ENCODE measurements around the gene CSGALNACT2. TPM values are rescaled to one million over a fixed set of nuclear protein-coding genes. Genes with fewer than 3 reads are reported as not detected.

CSGALNACT2 gene
- total and polyA plus RNA-seq, 4 donors: 4.1 to 11.0 (median 6.1) TPM

DNA sequence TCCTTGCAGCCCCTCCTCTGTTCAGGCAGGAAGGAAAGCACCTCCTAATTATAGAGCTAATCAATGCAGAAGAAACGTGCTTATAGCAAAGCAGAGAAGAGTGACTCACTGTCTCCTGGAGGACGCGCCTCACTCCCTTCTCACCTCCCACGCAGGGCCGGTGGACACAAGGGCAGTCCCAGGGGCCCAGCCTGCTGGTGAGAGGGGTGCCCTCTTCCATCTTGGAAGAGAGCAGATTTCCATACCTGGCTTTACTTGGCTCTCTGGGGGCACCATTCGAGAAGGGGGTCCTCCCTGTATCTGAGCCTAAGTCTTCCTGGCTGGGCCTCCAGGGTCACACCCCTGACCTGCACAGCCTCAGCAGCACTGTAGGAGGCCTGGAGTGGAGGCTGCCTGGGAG lies 72.8 kb downstream of the CSGALNACT2 start:
- TF ChIP-seq JUND (IDR thresholded peaks at IDR 0.05): no peak
- no peak for DNase-seq (ENCODE audit: low spot score)
- 76% methylated on average over 6 of the region's 6 CpGs for WGBS

DNA sequence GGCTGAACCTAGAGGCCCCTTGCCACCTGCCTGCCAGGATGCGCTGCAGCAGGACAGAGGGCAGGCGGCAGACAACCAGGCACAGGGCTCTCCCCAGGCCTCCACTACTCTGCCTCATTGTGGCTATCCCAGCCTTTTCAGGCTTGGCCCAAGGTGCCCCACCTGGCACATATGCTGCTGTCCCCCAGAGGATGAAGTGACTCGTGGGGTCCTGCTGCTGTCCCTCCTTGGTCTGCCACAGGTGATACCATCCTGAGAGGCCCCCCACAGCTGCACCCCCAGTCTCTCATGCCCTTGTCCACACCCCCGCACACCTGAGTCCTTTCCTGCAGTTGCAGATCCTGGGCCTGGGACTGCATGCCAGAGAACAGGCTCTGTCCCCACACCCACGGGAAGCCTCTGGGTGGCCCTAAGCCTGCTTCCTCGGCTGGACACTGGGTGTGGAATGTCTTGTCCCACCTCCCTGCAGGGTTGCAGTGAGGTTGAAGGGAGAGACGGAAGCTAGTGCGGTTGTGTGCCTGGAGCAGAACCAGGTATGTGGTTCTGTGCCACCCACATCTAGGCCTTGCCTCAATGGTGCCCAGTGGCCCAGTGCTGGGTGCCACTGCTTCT lies 73.3 kb downstream of the CSGALNACT2 start:
- TF ChIP-seq JUND (IDR thresholded peaks at IDR 0.05) (no peak), RXRA (IDR thresholded peaks at IDR 0.05) (no peak), NR2F2 (IDR thresholded peaks at IDR 0.05) (no peak), FOXA2 (IDR thresholded peaks at IDR 0.05) (no peak), GABPA (IDR thresholded peaks at IDR 0.05 in 1 of 2, conservative IDR thresholded peaks at IDR 0.05 in 1 of 2) (no peak), HNF4G (IDR thresholded peaks at IDR 0.05) (no peak), RAD21 (IDR thresholded peaks at IDR 0.05) (no peak), SP1 (IDR thresholded peaks at IDR 0.05) (no peak), EGR1 (IDR thresholded peaks at IDR 0.05; ENCODE audit: low read depth in 2 of 2) (no peak), FOXA1 (IDR thresholded peaks at IDR 0.05) (no peak), HNF4A (conservative IDR thresholded peaks at IDR 0.05) (no peak), TAF1 (conservative IDR thresholded peaks at IDR 0.05) (no peak), YY1 (IDR thresholded peaks at IDR 0.05) (no peak)
- TF ChIP-seq, protein P1, sequence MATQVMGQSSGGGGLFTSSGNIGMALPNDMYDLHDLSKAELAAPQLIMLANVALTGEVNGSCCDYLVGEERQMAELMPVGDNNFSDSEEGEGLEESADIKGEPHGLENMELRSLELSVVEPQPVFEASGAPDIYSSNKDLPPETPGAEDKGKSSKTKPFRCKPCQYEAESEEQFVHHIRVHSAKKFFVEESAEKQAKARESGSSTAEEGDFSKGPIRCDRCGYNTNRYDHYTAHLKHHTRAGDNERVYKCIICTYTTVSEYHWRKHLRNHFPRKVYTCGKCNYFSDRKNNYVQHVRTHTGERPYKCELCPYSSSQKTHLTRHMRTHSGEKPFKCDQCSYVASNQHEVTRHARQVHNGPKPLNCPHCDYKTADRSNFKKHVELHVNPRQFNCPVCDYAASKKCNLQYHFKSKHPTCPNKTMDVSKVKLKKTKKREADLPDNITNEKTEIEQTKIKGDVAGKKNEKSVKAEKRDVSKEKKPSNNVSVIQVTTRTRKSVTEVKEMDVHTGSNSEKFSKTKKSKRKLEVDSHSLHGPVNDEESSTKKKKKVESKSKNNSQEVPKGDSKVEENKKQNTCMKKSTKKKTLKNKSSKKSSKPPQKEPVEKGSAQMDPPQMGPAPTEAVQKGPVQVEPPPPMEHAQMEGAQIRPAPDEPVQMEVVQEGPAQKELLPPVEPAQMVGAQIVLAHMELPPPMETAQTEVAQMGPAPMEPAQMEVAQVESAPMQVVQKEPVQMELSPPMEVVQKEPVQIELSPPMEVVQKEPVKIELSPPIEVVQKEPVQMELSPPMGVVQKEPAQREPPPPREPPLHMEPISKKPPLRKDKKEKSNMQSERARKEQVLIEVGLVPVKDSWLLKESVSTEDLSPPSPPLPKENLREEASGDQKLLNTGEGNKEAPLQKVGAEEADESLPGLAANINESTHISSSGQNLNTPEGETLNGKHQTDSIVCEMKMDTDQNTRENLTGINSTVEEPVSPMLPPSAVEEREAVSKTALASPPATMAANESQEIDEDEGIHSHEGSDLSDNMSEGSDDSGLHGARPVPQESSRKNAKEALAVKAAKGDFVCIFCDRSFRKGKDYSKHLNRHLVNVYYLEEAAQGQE (IDR thresholded peaks at IDR 0.05): no peak
- TF ChIP-seq, protein P2, sequence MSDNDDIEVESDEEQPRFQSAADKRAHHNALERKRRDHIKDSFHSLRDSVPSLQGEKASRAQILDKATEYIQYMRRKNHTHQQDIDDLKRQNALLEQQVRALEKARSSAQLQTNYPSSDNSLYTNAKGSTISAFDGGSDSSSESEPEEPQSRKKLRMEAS (IDR thresholded peaks at IDR 0.05): no peak
- TF ChIP-seq, protein P3, sequence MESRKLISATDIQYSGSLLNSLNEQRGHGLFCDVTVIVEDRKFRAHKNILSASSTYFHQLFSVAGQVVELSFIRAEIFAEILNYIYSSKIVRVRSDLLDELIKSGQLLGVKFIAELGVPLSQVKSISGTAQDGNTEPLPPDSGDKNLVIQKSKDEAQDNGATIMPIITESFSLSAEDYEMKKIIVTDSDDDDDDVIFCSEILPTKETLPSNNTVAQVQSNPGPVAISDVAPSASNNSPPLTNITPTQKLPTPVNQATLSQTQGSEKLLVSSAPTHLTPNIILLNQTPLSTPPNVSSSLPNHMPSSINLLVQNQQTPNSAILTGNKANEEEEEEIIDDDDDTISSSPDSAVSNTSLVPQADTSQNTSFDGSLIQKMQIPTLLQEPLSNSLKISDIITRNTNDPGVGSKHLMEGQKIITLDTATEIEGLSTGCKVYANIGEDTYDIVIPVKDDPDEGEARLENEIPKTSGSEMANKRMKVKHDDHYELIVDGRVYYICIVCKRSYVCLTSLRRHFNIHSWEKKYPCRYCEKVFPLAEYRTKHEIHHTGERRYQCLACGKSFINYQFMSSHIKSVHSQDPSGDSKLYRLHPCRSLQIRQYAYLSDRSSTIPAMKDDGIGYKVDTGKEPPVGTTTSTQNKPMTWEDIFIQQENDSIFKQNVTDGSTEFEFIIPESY (IDR thresholded peaks at IDR 0.05): no peak
- TF ChIP-seq, protein P4, sequence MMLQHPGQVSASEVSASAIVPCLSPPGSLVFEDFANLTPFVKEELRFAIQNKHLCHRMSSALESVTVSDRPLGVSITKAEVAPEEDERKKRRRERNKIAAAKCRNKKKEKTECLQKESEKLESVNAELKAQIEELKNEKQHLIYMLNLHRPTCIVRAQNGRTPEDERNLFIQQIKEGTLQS (IDR thresholded peaks at IDR 0.05): no peak
- TF ChIP-seq, protein P5, sequence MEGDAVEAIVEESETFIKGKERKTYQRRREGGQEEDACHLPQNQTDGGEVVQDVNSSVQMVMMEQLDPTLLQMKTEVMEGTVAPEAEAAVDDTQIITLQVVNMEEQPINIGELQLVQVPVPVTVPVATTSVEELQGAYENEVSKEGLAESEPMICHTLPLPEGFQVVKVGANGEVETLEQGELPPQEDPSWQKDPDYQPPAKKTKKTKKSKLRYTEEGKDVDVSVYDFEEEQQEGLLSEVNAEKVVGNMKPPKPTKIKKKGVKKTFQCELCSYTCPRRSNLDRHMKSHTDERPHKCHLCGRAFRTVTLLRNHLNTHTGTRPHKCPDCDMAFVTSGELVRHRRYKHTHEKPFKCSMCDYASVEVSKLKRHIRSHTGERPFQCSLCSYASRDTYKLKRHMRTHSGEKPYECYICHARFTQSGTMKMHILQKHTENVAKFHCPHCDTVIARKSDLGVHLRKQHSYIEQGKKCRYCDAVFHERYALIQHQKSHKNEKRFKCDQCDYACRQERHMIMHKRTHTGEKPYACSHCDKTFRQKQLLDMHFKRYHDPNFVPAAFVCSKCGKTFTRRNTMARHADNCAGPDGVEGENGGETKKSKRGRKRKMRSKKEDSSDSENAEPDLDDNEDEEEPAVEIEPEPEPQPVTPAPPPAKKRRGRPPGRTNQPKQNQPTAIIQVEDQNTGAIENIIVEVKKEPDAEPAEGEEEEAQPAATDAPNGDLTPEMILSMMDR (IDR thresholded peaks at IDR 0.05; ENCODE audit: low read depth, low read length, missing input control): no peak
- H3K27me3 ChIP-seq (ENCODE audit: control insufficient read depth in 4 of 4, insufficient read depth in 4 of 4, low read length in 3 of 4): no peaks in the 10 kb centered on the region
- H3K36me3 ChIP-seq (ENCODE audit: control insufficient read depth in 4 of 4, insufficient read depth in 3 of 4, low read depth in 1 of 4, low read length in 3 of 4): no peaks in the 10 kb centered on the region
- no peak for DNase-seq (ENCODE audit: low spot score)
- 87% methylated on average over 8 of the region's 8 CpGs for WGBS
- H3K9me3 ChIP-seq (ENCODE audit: control insufficient read depth in 4 of 4, low read length in 3 of 4): no peaks in the 10 kb centered on the region
- no peak overlapping the region for H3K27ac ChIP-seq (ENCODE audit: low read depth in 1 of 2, low read length in 2 of 2)
- H3K4me3 ChIP-seq (ENCODE audit: low read depth in 1 of 3, low read length in 3 of 3): no peak overlapping the region
- H3K9ac ChIP-seq (ENCODE audit: low read depth in 1 of 2, low read length in 2 of 2): no peak overlapping the region
- H3K4me1 ChIP-seq (ENCODE audit: control insufficient read depth in 4 of 4, insufficient read depth in 4 of 4, low read length in 3 of 4): no peaks in the 10 kb centered on the region

More for the DNA sequence above, 72.8 kb downstream of the CSGALNACT2 start:
- no peak overlapping the region for H3K27ac ChIP-seq (ENCODE audit: low read depth in 1 of 2, low read length in 2 of 2)
- no peaks in the 10 kb centered on the region for H3K9me3 ChIP-seq (ENCODE audit: control insufficient read depth in 4 of 4, low read length in 3 of 4)
- H3K4me1 ChIP-seq (ENCODE audit: control insufficient read depth in 4 of 4, insufficient read depth in 4 of 4, low read length in 3 of 4): no peaks in the 10 kb centered on the region
- no peak overlapping the region for H3K4me3 ChIP-seq (ENCODE audit: low read depth in 1 of 3, low read length in 3 of 3)
- no peak overlapping the region for H3K9ac ChIP-seq (ENCODE audit: low read depth in 1 of 2, low read length in 2 of 2)
- H3K36me3 ChIP-seq (ENCODE audit: control insufficient read depth in 4 of 4, insufficient read depth in 3 of 4, low read depth in 1 of 4, low read length in 3 of 4): no peaks in the 10 kb centered on the region
- H3K27me3 ChIP-seq (ENCODE audit: control insufficient read depth in 4 of 4, insufficient read depth in 4 of 4, low read length in 3 of 4): no peaks in the 10 kb centered on the region
